Neural progenitor cell (in vitro differentiated cells): Measurements from ENCODE around the gene TNS3.

Experiments
- CTCF ChIP-seq: fragments of 200-600 bp; sonication (generic); IDR thresholded peaks from 2 replicates; pipeline ENCODE4 v1.5.1; 2017; ENCODE audit warnings: antibody characterized with exemption, mild to moderate bottlenecking
- EZH2 ChIP-seq: fragments of 200-600 bp; sonication (generic); IDR thresholded peaks from 2 replicates; pipeline ENCODE4 v1.6.1; 2017; ENCODE audit warnings: antibody characterized with exemption, mild to moderate bottlenecking, moderate library complexity
- EZH2phosphoT487 ChIP-seq: fragments of 200-600 bp; sonication (generic); IDR thresholded peaks from 2 replicates; pipeline ENCODE4 v1.6.1; 2017; ENCODE audit warnings: antibody characterized with exemption

- TF ChIP-seq EZH2phosphoT487 (no peak), CTCF (no peak), EZH2 (no peak)
These were observed 226.2 kb downstream of the TNS3 start for GRCh38 chr7:47355684-47356083.
